GM18498 (cell line): Measurements from ENCODE around the gene NEU3.
"Not testable (repeated sequence)": the region's sequence is repeated elsewhere in the genome, so short reads cannot be mapped to it uniquely, and the experiment has no call there.

Experiments
- ATAC-seq: cut with Tn5 transposase; IDR thresholded peaks from one replicate; pipeline ENCODE4 v1.9.1; 2021; ENCODE audit warnings: mild to moderate bottlenecking, moderate library complexity; ENCODE audit not compliant: unreplicated experiment

NEU3 gene

GRCh38 chr11:75028724-75029123 is 40.0 kb downstream of the NEU3 start:
- ATAC-seq: no peak

GRCh38 chr11:75029836-75030631 is 41.3 kb downstream of the NEU3 start:
- ATAC-seq: no peak

GRCh38 chr11:75031224-75031753 is 42.6 kb downstream of the NEU3 start:
- ATAC-seq: no peak

GRCh38 chr11:75031771-75032549 is 43.2 kb downstream of the NEU3 start:
- no peak for ATAC-seq

- no peak for ATAC-seq
Observed at GRCh38 chr11:75032550-75032935, 43.8 kb downstream of the NEU3 start.

GRCh38 chr11:75033916-75034315 is 45.2 kb downstream of the NEU3 start:
- no peak for ATAC-seq

- no peak for ATAC-seq
Observed at GRCh38 chr11:75035256-75035655, 46.5 kb downstream of the NEU3 start.

- ATAC-seq: no peak
Observed at GRCh38 chr11:75035911-75036565, 47.3 kb downstream of the NEU3 start.

- ATAC-seq: no peak
Observed at GRCh38 chr11:75040167-75040770, 51.5 kb downstream of the NEU3 start.

GRCh38 chr11:75041263-75041662 is 52.5 kb downstream of the NEU3 start:
- no peak for ATAC-seq

- ATAC-seq: not testable (repeated sequence)
Observed at GRCh38 chr11:75041821-75042220, 53.1 kb downstream of the NEU3 start.

GRCh38 chr11:75044381-75045170 is 55.8 kb downstream of the NEU3 start:
- ATAC-seq: not testable (repeated sequence)

- ATAC-seq: not testable (repeated sequence)
Observed at GRCh38 chr11:75046668-75047067, 57.9 kb downstream of the NEU3 start.

- no peak for ATAC-seq
Observed at GRCh38 chr11:75047191-75047590, 58.5 kb downstream of the NEU3 start.

GRCh38 chr11:75049501-75050266 is 61.0 kb downstream of the NEU3 start:
- ATAC-seq: not testable (repeated sequence)

- no peak for ATAC-seq
Observed at GRCh38 chr11:75050516-75050915, 61.8 kb downstream of the NEU3 start.

- no peak for ATAC-seq
Observed at GRCh38 chr11:75051043-75051442, 62.3 kb downstream of the NEU3 start.

GRCh38 chr11:75052457-75052856 is 63.7 kb downstream of the NEU3 start:
- no peak for ATAC-seq

GRCh38 chr11:75055511-75055910 is 66.8 kb downstream of the NEU3 start:
- ATAC-seq: no peak
